WERI-Rb-1 (cell line): ENCODE data around the gene MRPL20.
"Not testable (repeated sequence)": the region's sequence is repeated elsewhere in the genome, so short reads cannot be mapped to it uniquely, and the experiment has no call there.

Source experiments
- DNase-seq: peaks from one replicate; pipeline ENCODE4 v3.0.0-alpha.2; 2020
- H3K27ac ChIP-seq: fragments of 250-450 bp; sonication (Bioruptor Pico); 2 replicates; pipeline ENCODE4 v1.5.1; 2020; ENCODE audit warnings: mild to moderate bottlenecking, moderate library complexity
- H3K27me3 ChIP-seq: fragments of 250-450 bp; sonication (Bioruptor Pico); 2 replicates; pipeline ENCODE4 v1.5.1; 2021; ENCODE audit warnings: mild to moderate bottlenecking, low read depth, moderate library complexity; ENCODE audit not compliant: insufficient read depth, severe bottlenecking
- H3K36me3 ChIP-seq: fragments of 250-450 bp; sonication (Bioruptor Pico); 2 replicates; pipeline ENCODE4 v1.5.1; 2020; ENCODE audit warnings: mild to moderate bottlenecking, moderate library complexity
- H3K4me3 ChIP-seq: 2 replicates; pipeline ENCODE4 v1.5.1; 2011; ENCODE audit warnings: low read depth, mild to moderate bottlenecking, control low read depth, low read length
- H3K9me3 ChIP-seq: fragments of 250-450 bp; sonication (Bioruptor Pico); 2 replicates; pipeline ENCODE4 v1.5.1; 2021; ENCODE audit warnings: mild to moderate bottlenecking, moderate library complexity; ENCODE audit not compliant: severe bottlenecking
- CTCF ChIP-seq: IDR thresholded peaks from 2 replicates; pipeline ENCODE4 v1.5.1; 2011; ENCODE audit warnings: low read depth, mild to moderate bottlenecking, control low read depth, inconsistent platforms, low read length

The MRPL20 gene

GRCh38 chr1:1430114-1430982 lies 23.3 kb upstream of the MRPL20 start:
- Histone ChIP-seq H3K27me3 (no peaks in the 10 kb centered on the region), H3K27ac (peak overlapping the region; percentile 93), H3K4me3 (peak overlapping the region; percentile 9), H3K36me3 (no peaks in the 10 kb centered on the region), H3K9me3 (no peaks in the 10 kb centered on the region)
- peak; percentile 89 for DNase-seq
- TF ChIP-seq CTCF = peak; percentile 38

- no peak for TF ChIP-seq CTCF
- H3K27ac ChIP-seq = peak overlapping the region; percentile 93
Measured at GRCh38 chr1:1429671-1430073, 22.6 kb upstream of the MRPL20 start.

GRCh38 chr1:1428967-1429366 lies 21.9 kb upstream of the MRPL20 start:
- not testable (repeated sequence) for H3K36me3 ChIP-seq, H3K27ac ChIP-seq, H3K4me3 ChIP-seq, H3K27me3 ChIP-seq, H3K9me3 ChIP-seq, DNase-seq

More at GRCh38 chr1:1429671-1430073, 22.6 kb upstream of the MRPL20 start:
- Histone ChIP-seq H3K36me3 (no peaks in the 10 kb centered on the region), H3K9me3 (no peaks in the 10 kb centered on the region), H3K27me3 (no peaks in the 10 kb centered on the region), H3K4me3 (no peak overlapping the region)
- DNase-seq = no peak

- Histone ChIP-seq H3K9me3 (no peaks in the 10 kb centered on the region), H3K27ac (no peak overlapping the region), H3K27me3 (no peaks in the 10 kb centered on the region), H3K4me3 (no peak overlapping the region), H3K36me3 (no peaks in the 10 kb centered on the region)
- no peak for TF ChIP-seq CTCF
- DNase-seq = no peak
Measured at GRCh38 chr1:1428174-1428573, 21.1 kb upstream of the MRPL20 start.

GRCh38 chr1:1427820-1428148 lies 20.7 kb upstream of the MRPL20 start:
- H3K27me3 ChIP-seq = no peaks in the 10 kb centered on the region
- H3K4me3 ChIP-seq = peak overlapping the region; percentile 34
- no peak overlapping the region for H3K27ac ChIP-seq
- DNase-seq = no peak
- TF ChIP-seq CTCF = no peak
- H3K9me3 ChIP-seq = no peaks in the 10 kb centered on the region
- H3K36me3 ChIP-seq = no peaks in the 10 kb centered on the region

- TF ChIP-seq CTCF = no peak
- H3K4me3 ChIP-seq = peak overlapping the region; percentile 34
- no peaks in the 10 kb centered on the region for H3K9me3 ChIP-seq
- no peak overlapping the region for H3K27ac ChIP-seq
- DNase-seq = no peak
- no peaks in the 10 kb centered on the region for H3K36me3 ChIP-seq
- H3K27me3 ChIP-seq = no peaks in the 10 kb centered on the region
Measured at GRCh38 chr1:1427106-1427819, 20.2 kb upstream of the MRPL20 start.
